Measurements from ENCODE around the gene IL25.
"Not testable (repeated sequence)": the region's sequence is repeated elsewhere in the genome, so short reads cannot be mapped to it uniquely, and the experiment has no call there.

The IL25 gene

GRCh38 chr14:23387916-23388882, 15.6 kb downstream of the IL25 start:
- Histone ChIP-seq H4K20me1 (ENCODE audit: low read depth, low read length) (no peaks in the 10 kb centered on the region), H3K27me3 (ENCODE audit: low read length) (no peaks in the 10 kb centered on the region), H3K9me3 (ENCODE audit: insufficient read depth, low read length) (no peaks in the 10 kb centered on the region), H3K4me2 (ENCODE audit: low read depth, low read length, poor library complexity, severe bottlenecking) (no peak overlapping the region), H3K36me3 (ENCODE audit: low read length) (no peaks in the 10 kb centered on the region), H3K27ac (ENCODE audit: low read depth, low read length) (no peak overlapping the region), H3F3A (ENCODE audit: insufficient read depth) (no peaks in the 10 kb centered on the region), H3K9me2 (replicated peaks; ENCODE audit: insufficient read depth, low read length) (no peaks in the 10 kb centered on the region), H3K4me3 (ENCODE audit: insufficient read depth, low read length, poor library complexity, severe bottlenecking) (no peak overlapping the region), H3K9ac (ENCODE audit: low read length) (no peak overlapping the region), H2AFZ (ENCODE audit: low read depth, low read length, severe bottlenecking) (no peak overlapping the region), H3K79me2 (ENCODE audit: insufficient read depth, low read length) (no peaks in the 10 kb centered on the region)
- TF ChIP-seq EZH2phosphoT487 (conservative IDR thresholded peaks at IDR 0.05; ENCODE audit: low read length), result no peak
- no peak for TF ChIP-seq CTCF (IDR thresholded peaks at IDR 0.05; ENCODE audit: insufficient read depth, low read length, poor library complexity, severe bottlenecking)

GRCh38 chr14:23388996-23389395, 16.4 kb downstream of the IL25 start:
- Histone ChIP-seq H4K20me1 (ENCODE audit: low read depth, low read length) (no peaks in the 10 kb centered on the region), H3K27me3 (ENCODE audit: low read length) (no peaks in the 10 kb centered on the region), H2AFZ (ENCODE audit: low read depth, low read length, severe bottlenecking) (no peak overlapping the region), H3K79me2 (ENCODE audit: insufficient read depth, low read length) (no peaks in the 10 kb centered on the region), H3K9me3 (ENCODE audit: insufficient read depth, low read length) (no peaks in the 10 kb centered on the region), H3K4me3 (ENCODE audit: insufficient read depth, low read length, poor library complexity, severe bottlenecking) (no peak overlapping the region), H3F3A (ENCODE audit: insufficient read depth) (no peaks in the 10 kb centered on the region), H3K27ac (ENCODE audit: low read depth, low read length) (no peak overlapping the region), H3K9me2 (replicated peaks; ENCODE audit: insufficient read depth, low read length) (no peaks in the 10 kb centered on the region), H3K9ac (ENCODE audit: low read length) (no peak overlapping the region), H3K36me3 (ENCODE audit: low read length) (no peaks in the 10 kb centered on the region), H3K4me2 (ENCODE audit: low read depth, low read length, poor library complexity, severe bottlenecking) (no peak overlapping the region)
- TF ChIP-seq EZH2phosphoT487 (conservative IDR thresholded peaks at IDR 0.05; ENCODE audit: low read length) (no peak), CTCF (IDR thresholded peaks at IDR 0.05; ENCODE audit: insufficient read depth, low read length, poor library complexity, severe bottlenecking) (no peak)

- Histone ChIP-seq H3K79me2 (ENCODE audit: insufficient read depth, low read length) (no peaks in the 10 kb centered on the region), H3K4me2 (ENCODE audit: low read depth, low read length, poor library complexity, severe bottlenecking) (no peak overlapping the region), H3K27ac (ENCODE audit: low read depth, low read length) (no peak overlapping the region), H4K20me1 (ENCODE audit: low read depth, low read length) (no peaks in the 10 kb centered on the region), H3K9me2 (replicated peaks; ENCODE audit: insufficient read depth, low read length) (no peaks in the 10 kb centered on the region), H3F3A (ENCODE audit: insufficient read depth) (no peaks in the 10 kb centered on the region), H3K9me3 (ENCODE audit: insufficient read depth, low read length) (no peaks in the 10 kb centered on the region), H3K36me3 (ENCODE audit: low read length) (no peaks in the 10 kb centered on the region), H3K4me3 (ENCODE audit: insufficient read depth, low read length, poor library complexity, severe bottlenecking) (no peak overlapping the region), H3K27me3 (ENCODE audit: low read length) (no peaks in the 10 kb centered on the region), H3K9ac (ENCODE audit: low read length) (no peak overlapping the region), H2AFZ (ENCODE audit: low read depth, low read length, severe bottlenecking) (no peak overlapping the region)
- TF ChIP-seq CTCF (IDR thresholded peaks at IDR 0.05; ENCODE audit: insufficient read depth, low read length, poor library complexity, severe bottlenecking) (no peak), EZH2phosphoT487 (conservative IDR thresholded peaks at IDR 0.05; ENCODE audit: low read length) (no peak)
Observed at GRCh38 chr14:23389396-23389795, 16.8 kb downstream of the IL25 start.

GRCh38 chr14:23389871-23390270, 17.3 kb downstream of the IL25 start:
- not testable (repeated sequence) for H3K9me3 ChIP-seq (ENCODE audit: insufficient read depth, low read length); H3K36me3 ChIP-seq (ENCODE audit: low read length); H3F3A ChIP-seq (ENCODE audit: insufficient read depth); H2AFZ ChIP-seq (ENCODE audit: low read depth, low read length, severe bottlenecking); H3K4me3 ChIP-seq (ENCODE audit: insufficient read depth, low read length, poor library complexity, severe bottlenecking); H3K4me2 ChIP-seq (ENCODE audit: low read depth, low read length, poor library complexity, severe bottlenecking); H3K79me2 ChIP-seq (ENCODE audit: insufficient read depth, low read length); H4K20me1 ChIP-seq (ENCODE audit: low read depth, low read length); H3K9me2 ChIP-seq (replicated peaks; ENCODE audit: insufficient read depth, low read length); H3K27me3 ChIP-seq (ENCODE audit: low read length); H3K27ac ChIP-seq (ENCODE audit: low read depth, low read length); H3K9ac ChIP-seq (ENCODE audit: low read length)
